Measurements from ENCODE around the gene FHAD1.
"Not testable (repeated sequence)": the region's sequence is repeated elsewhere in the genome, so short reads cannot be mapped to it uniquely, and the experiment has no call there.

The FHAD1 gene

GRCh38 chr1:15424146-15424667, 177.2 kb downstream of the FHAD1 start:
- DNase-seq: peak; percentile 84

GRCh38 chr1:15424981-15425380, 178.0 kb downstream of the FHAD1 start:
- DNase-seq: no peak

- DNase-seq: no peak
Measured at GRCh38 chr1:15425521-15425920, 178.5 kb downstream of the FHAD1 start.

- no peak for DNase-seq
Measured at GRCh38 chr1:15425958-15426357, 178.9 kb downstream of the FHAD1 start.

- DNase-seq: no peak
Measured at GRCh38 chr1:15426492-15427279, 179.7 kb downstream of the FHAD1 start.

- no peak for DNase-seq
Measured at GRCh38 chr1:15427280-15427666, 180.2 kb downstream of the FHAD1 start.

GRCh38 chr1:15428252-15428651, 181.2 kb downstream of the FHAD1 start:
- DNase-seq: not testable (repeated sequence)

- no peak for DNase-seq
Measured at GRCh38 chr1:15428815-15429435, 181.9 kb downstream of the FHAD1 start.

GRCh38 chr1:15429701-15430149, 182.7 kb downstream of the FHAD1 start:
- no peak for DNase-seq

GRCh38 chr1:15430787-15431570, 184.0 kb downstream of the FHAD1 start:
- no peak for DNase-seq

GRCh38 chr1:15431571-15431948, 184.5 kb downstream of the FHAD1 start:
- DNase-seq: no peak

- DNase-seq: no peak
Measured at GRCh38 chr1:15432324-15432723, 185.3 kb downstream of the FHAD1 start.

- DNase-seq: no peak
Measured at GRCh38 chr1:15433471-15433870, 186.4 kb downstream of the FHAD1 start.

GRCh38 chr1:15434739-15435138, 187.7 kb downstream of the FHAD1 start:
- DNase-seq: not testable (repeated sequence)

- DNase-seq: no peak
Measured at GRCh38 chr1:15435239-15436077, 188.4 kb downstream of the FHAD1 start.

GRCh38 chr1:15436881-15437442, 189.9 kb downstream of the FHAD1 start:
- no peak for DNase-seq

GRCh38 chr1:15439325-15439724, 192.3 kb downstream of the FHAD1 start:
- DNase-seq: no peak

GRCh38 chr1:15440357-15440756, 193.3 kb downstream of the FHAD1 start:
- DNase-seq: no peak

- DNase-seq: no peak
Measured at GRCh38 chr1:15441247-15441646, 194.2 kb downstream of the FHAD1 start.

- no peak for DNase-seq
Measured at GRCh38 chr1:15442119-15442518, 195.1 kb downstream of the FHAD1 start.

GRCh38 chr1:15442759-15443158, 195.7 kb downstream of the FHAD1 start:
- DNase-seq: no peak

GRCh38 chr1:15443281-15443680, 196.3 kb downstream of the FHAD1 start:
- DNase-seq: no peak
